Measurements from ENCODE around the gene GTF2F2. TPM values are rescaled to one million over a fixed set of nuclear protein-coding genes. Genes with fewer than 3 reads are reported as not detected.

The GTF2F2 gene
- total and polyA plus RNA-seq, 8 donors, result 15.5 to 26.7 (median 23.8) TPM

DNA sequence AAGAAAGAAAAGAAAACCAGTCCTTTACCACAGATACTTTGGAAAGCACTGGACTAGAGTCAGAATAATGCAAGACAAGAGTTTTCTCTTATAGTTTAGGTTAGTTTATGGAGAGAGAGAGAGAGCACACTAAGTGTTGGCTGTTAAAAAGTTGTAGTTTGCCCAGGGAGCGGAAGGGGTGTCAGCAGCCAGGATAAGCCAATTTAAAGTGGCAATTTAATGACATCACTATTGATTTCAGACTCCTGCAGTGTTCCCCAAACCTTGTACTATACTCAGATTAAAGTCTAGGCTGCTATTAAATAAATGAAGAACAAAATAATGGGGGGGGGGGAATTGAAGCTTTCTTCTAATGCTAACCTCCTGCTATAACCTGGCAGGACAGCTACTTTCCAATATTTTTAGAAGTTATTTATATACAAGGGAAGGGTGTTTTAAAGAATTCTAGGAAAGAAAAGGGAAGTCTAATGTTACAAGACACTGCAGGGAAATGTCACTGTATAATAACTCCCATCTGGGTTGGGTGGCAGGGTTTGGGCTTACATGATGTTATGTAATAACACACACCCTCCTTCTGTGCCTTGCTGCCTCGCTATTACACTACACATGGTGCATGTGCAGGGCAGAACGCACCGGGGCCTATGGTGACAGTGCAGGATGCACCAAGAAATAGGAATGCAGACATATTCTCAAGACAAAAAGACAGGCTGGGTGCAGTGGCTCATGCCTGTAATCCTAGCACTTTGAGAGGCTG, 200.7 kb downstream of the GTF2F2 start:
- H3K9me3 ChIP-seq, result no peaks in the 10 kb centered on the region
- peaks cover 4 to 27% of the 10 kb centered on the region in 2 donors for H3K4me1 ChIP-seq
- peak overlapping the region in 1 of 2 donors; percentile 28 for H3K27ac ChIP-seq
- DNase-seq, result peak in 1 of 4 donors; percentile 51
- H3K27me3 ChIP-seq, result no peaks in the 10 kb centered on the region
- no peak overlapping the region for H3K4me3 ChIP-seq
- ATAC-seq, result peak; percentile 56
- intact Hi-C loops (cut with DNase I), result no loop called here
- TF ChIP-seq, protein P1, sequence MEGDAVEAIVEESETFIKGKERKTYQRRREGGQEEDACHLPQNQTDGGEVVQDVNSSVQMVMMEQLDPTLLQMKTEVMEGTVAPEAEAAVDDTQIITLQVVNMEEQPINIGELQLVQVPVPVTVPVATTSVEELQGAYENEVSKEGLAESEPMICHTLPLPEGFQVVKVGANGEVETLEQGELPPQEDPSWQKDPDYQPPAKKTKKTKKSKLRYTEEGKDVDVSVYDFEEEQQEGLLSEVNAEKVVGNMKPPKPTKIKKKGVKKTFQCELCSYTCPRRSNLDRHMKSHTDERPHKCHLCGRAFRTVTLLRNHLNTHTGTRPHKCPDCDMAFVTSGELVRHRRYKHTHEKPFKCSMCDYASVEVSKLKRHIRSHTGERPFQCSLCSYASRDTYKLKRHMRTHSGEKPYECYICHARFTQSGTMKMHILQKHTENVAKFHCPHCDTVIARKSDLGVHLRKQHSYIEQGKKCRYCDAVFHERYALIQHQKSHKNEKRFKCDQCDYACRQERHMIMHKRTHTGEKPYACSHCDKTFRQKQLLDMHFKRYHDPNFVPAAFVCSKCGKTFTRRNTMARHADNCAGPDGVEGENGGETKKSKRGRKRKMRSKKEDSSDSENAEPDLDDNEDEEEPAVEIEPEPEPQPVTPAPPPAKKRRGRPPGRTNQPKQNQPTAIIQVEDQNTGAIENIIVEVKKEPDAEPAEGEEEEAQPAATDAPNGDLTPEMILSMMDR (IDR thresholded peaks at IDR 0.05), result no peak
- no peaks in the 10 kb centered on the region for H3K36me3 ChIP-seq

DNA sequence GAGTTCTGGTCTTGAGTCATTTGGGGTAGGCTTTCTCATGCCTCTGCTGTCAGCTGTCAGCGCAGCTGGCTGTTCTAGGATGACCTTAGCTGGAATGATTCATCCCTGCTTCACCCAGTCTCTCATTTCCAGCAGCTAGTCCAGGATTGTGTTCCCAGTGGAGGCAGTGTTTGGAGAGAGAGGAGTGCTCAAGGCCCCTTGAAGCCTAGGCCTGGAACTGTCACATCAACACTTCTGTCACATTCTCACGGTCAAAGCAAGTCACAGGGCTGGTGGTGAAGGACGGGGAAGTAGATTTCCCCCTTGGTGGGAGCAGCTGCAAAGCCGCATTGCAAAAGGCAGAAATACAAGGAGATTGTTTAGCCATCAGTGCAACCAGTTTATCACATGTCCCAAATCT, 205.5 kb downstream of the GTF2F2 start:
- peak overlapping the region; percentile 55 to 59 for H3K27ac ChIP-seq
- H3K27me3 ChIP-seq, result no peaks in the 10 kb centered on the region
- no peak overlapping the region for H3K4me3 ChIP-seq
- no peaks in the 10 kb centered on the region for H3K36me3 ChIP-seq
- intact Hi-C loops (cut with DNase I), result no loop called here
- peaks cover 8 to 53% of the 10 kb centered on the region in 2 donors for H3K4me1 ChIP-seq
- no peaks in the 10 kb centered on the region for H3K9me3 ChIP-seq
- DNase-seq, result no peak
- ATAC-seq, result peak; percentile 62
- TF ChIP-seq, protein P1 (IDR thresholded peaks at IDR 0.05), result no peak

DNA sequence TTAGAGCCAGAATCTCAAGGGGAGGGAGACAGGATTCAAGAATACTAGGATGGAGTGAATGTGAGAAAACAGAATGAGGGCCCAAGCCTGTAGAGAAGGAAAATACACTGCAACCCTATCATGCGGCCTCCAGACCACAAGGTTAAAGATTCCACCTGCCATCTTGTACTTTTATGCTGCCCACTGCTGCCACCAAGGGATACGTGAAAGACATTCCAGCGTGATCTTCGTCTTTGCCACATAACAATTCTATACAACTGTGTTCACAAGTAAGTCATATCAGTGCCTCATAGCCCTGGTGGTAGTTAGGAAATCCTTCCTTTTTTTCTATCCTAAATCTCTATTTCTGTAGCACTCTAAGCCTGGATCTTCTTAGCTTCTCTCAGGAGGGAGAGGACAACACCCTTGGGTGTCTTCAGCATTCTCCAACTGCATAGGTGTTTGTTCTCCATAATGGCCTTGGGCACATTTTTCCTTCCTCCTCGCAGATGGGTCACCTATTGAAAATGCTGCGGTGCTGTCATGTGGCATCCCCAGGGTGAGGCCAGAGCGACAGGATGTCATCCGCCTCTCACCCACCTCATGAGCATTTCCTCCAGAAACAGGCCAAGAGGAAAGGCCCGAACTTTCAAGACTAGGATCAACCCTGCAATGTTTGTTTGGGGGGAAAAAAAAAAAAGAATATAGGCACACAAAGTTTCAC, 207.1 kb downstream of the GTF2F2 start:
- TF ChIP-seq, protein P1 (IDR thresholded peaks at IDR 0.05), result no peak
- no peak for ATAC-seq
- H3K27me3 ChIP-seq, result no peaks in the 10 kb centered on the region
- intact Hi-C loops (cut with DNase I), result no loop called here
- peaks cover 9 to 54% of the 10 kb centered on the region in 2 donors for H3K4me1 ChIP-seq
- H3K4me3 ChIP-seq, result no peak overlapping the region
- DNase-seq, result no peak
- H3K9me3 ChIP-seq, result no peaks in the 10 kb centered on the region
- no peaks in the 10 kb centered on the region for H3K36me3 ChIP-seq
- peak overlapping the region in 1 of 2 donors; percentile 37 for H3K27ac ChIP-seq

DNA sequence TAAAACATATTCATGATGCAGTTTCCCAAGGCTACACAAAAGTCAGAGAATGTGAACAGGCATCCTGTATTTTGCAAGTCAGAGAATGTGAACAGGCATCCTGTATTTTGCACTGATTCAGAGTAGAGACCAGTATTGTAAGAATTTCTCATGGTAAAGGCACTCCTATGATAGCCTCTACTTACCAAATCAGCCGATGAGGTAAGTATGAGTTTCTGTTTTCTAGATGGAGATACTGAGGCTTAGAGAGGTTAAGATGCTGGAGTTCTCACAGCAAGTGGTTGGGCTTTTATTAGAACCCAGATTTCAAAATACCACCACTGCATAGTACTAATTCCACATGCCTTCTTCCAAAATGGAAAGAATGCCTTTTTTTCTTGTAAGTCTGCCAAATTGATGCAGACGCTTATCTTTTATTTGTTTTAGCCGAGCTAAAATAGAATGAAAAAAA, 208.4 kb downstream of the GTF2F2 start:
- H3K27ac ChIP-seq, result peak overlapping the region; percentile 78 to 83

More for the DNA sequence above, 208.4 kb downstream of the GTF2F2 start:
- intact Hi-C loops (cut with DNase I), result no loop called here
- Histone ChIP-seq H3K9me3 (no peaks in the 10 kb centered on the region), H3K4me1 (peaks cover 14 to 67% of the 10 kb centered on the region in 2 donors), H3K36me3 (no peaks in the 10 kb centered on the region), H3K27me3 (no peaks in the 10 kb centered on the region), H3K4me3 (no peak overlapping the region)
- DNase-seq (no peak), ATAC-seq (no peak)
- TF ChIP-seq, protein P1 (IDR thresholded peaks at IDR 0.05), result no peak

Data from left lung (tissue), 10 donors.